ENCODE measurements around the gene ACOXL.

- TF ChIP-seq POLR2A (IDR thresholded peaks at IDR 0.05): no peak
- no peak for TF ChIP-seq CTCF (IDR thresholded peaks at IDR 0.05)
Observed at GRCh38 chr2:111127351-111127750, 395.0 kb downstream of the ACOXL start.
